Measurements from ENCODE around the gene WBP1. TPM values are rescaled to one million over a fixed set of nuclear protein-coding genes. Genes with fewer than 3 reads are reported as not detected.

WBP1 gene
- total and polyA plus RNA-seq, 10 of the 15 experiments (the other 5 are each of a cell fraction or from before 2014, with no cell fraction given) = 4.2 to 76.8 (median 43.8) TPM

DNA sequence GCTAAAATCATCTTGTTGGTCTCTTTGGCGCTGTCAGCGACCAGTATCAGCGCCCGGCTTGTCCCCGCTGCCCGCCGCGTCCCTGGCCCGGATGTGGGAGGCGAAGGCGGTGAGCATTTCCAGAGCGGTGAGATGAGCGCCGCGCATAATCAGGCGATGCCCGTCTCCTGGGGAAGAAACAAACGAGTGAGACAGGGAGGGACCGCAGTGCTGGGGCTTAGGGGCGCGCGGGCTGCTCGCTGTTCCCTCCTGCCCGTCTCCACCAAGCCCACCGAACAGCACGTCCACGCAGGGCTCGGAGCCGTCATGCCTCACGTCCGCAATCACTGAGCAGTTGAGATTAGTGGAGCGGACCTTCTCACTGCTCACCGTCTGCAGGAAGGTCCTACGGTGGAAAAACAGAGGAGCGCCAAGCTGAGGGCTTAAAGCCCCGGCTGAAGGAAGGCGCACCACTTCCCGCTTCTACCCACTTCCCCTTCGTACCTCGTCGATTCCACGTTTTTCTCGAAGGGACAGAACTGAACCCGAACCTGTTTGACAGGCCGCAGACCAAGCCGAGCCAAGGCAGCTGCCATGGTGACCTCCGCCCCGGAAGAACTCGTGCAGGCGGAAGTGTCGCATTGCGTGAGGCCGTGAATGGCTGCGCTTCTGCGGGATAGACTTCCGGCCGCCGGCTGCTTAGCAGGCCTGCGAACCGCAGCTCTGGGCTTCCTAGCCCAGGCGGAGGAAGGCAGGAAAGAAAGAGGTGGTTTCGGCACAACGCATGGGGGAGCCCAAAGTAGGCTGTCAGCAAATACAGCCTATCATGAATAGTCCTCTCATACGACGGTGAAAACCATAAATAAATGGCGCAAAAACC, 14.1 kb downstream of the WBP1 start, which contains the start of gene MRPL53 (continued):
- TF ChIP-seq, protein P1, sequence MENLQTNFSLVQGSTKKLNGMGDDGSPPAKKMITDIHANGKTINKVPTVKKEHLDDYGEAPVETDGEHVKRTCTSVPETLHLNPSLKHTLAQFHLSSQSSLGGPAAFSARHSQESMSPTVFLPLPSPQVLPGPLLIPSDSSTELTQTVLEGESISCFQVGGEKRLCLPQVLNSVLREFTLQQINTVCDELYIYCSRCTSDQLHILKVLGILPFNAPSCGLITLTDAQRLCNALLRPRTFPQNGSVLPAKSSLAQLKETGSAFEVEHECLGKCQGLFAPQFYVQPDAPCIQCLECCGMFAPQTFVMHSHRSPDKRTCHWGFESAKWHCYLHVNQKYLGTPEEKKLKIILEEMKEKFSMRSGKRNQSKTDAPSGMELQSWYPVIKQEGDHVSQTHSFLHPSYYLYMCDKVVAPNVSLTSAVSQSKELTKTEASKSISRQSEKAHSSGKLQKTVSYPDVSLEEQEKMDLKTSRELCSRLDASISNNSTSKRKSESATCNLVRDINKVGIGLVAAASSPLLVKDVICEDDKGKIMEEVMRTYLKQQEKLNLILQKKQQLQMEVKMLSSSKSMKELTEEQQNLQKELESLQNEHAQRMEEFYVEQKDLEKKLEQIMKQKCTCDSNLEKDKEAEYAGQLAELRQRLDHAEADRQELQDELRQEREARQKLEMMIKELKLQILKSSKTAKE (IDR thresholded peaks at IDR 0.05; ENCODE audit: low read depth, poor library complexity, severe bottlenecking) = peak; percentile 13
- TF ChIP-seq CHD2 (IDR thresholded peaks at IDR 0.05; ENCODE audit: borderline replicate concordance, low read depth, low read length) (peak; percentile 82), SP1 (IDR thresholded peaks at IDR 0.05; ENCODE audit: low read depth, low read length) (peak; percentile 35), CHD4 (IDR thresholded peaks at IDR 0.05) (no peak), IKZF1 (conservative IDR thresholded peaks at IDR 0.05) (peak; percentile 89), CREB1 (IDR thresholded peaks at IDR 0.05; ENCODE audit: low read depth) (peak; percentile 90), ZZZ3 (IDR thresholded peaks at IDR 0.05; ENCODE audit: control insufficient read depth, insufficient read length, low read depth) (no peak), TCF3 (IDR thresholded peaks at IDR 0.05; ENCODE audit: borderline replicate concordance, insufficient read depth, low read depth, low read length) (peak; percentile 82; the same call in 1 of the 2 replicates), YY1 (IDR thresholded peaks at IDR 0.05; ENCODE audit: low read depth, low read length) (peak; percentile 97), TARDBP (IDR thresholded peaks at IDR 0.05; ENCODE audit: borderline replicate concordance) (peak; percentile 70), SRF (IDR thresholded peaks at IDR 0.05; ENCODE audit: low read depth in 2 of 2, low read length in 2 of 2) (0 out of 4 replicates have a peak, but pooled peaks of 1 of the 2 experiments have one; percentile 56), ETV6 (conservative IDR thresholded peaks at IDR 0.05 in 1 of 2, IDR thresholded peaks at IDR 0.05 in 1 of 2; ENCODE audit: borderline replicate concordance in 1 of 2, low read depth in 1 of 2) (peak in 1 of 2 experiments; percentile 43; a peak in 1 of 4 replicates), RUNX3 (IDR thresholded peaks at IDR 0.05; ENCODE audit: low read length) (peak; percentile 95), SMARCA5 (IDR thresholded peaks at IDR 0.05) (no peak)
- TF ChIP-seq, protein P2, sequence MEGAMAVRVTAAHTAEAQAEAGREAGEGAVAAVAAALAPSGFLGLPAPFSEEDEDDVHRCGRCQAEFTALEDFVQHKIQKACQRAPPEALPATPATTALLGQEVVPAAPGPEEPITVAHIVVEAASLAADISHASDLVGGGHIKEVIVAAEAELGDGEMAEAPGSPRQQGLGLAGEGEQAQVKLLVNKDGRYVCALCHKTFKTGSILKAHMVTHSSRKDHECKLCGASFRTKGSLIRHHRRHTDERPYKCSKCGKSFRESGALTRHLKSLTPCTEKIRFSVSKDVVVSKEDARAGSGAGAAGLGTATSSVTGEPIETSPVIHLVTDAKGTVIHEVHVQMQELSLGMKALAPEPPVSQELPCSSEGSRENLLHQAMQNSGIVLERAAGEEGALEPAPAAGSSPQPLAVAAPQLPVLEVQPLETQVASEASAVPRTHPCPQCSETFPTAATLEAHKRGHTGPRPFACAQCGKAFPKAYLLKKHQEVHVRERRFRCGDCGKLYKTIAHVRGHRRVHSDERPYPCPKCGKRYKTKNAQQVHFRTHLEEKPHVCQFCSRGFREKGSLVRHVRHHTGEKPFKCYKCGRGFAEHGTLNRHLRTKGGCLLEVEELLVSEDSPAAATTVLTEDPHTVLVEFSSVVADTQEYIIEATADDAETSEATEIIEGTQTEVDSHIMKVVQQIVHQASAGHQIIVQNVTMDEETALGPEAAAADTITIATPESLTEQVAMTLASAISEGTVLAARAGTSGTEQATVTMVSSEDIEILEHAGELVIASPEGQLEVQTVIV (IDR thresholded peaks at IDR 0.05; ENCODE audit: borderline replicate concordance, partially characterized antibody) = peak; percentile 91
- TF ChIP-seq, protein P3, sequence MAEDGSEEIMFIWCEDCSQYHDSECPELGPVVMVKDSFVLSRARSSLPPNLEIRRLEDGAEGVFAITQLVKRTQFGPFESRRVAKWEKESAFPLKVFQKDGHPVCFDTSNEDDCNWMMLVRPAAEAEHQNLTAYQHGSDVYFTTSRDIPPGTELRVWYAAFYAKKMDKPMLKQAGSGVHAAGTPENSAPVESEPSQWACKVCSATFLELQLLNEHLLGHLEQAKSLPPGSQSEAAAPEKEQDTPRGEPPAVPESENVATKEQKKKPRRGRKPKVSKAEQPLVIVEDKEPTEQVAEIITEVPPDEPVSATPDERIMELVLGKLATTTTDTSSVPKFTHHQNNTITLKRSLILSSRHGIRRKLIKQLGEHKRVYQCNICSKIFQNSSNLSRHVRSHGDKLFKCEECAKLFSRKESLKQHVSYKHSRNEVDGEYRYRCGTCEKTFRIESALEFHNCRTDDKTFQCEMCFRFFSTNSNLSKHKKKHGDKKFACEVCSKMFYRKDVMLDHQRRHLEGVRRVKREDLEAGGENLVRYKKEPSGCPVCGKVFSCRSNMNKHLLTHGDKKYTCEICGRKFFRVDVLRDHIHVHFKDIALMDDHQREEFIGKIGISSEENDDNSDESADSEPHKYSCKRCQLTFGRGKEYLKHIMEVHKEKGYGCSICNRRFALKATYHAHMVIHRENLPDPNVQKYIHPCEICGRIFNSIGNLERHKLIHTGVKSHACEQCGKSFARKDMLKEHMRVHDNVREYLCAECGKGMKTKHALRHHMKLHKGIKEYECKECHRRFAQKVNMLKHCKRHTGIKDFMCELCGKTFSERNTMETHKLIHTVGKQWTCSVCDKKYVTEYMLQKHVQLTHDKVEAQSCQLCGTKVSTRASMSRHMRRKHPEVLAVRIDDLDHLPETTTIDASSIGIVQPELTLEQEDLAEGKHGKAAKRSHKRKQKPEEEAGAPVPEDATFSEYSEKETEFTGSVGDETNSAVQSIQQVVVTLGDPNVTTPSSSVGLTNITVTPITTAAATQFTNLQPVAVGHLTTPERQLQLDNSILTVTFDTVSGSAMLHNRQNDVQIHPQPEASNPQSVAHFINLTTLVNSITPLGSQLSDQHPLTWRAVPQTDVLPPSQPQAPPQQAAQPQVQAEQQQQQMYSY (CRISPR knock-in tag; IDR thresholded peaks at IDR 0.05) = no peak
- TF ChIP-seq, protein P4, sequence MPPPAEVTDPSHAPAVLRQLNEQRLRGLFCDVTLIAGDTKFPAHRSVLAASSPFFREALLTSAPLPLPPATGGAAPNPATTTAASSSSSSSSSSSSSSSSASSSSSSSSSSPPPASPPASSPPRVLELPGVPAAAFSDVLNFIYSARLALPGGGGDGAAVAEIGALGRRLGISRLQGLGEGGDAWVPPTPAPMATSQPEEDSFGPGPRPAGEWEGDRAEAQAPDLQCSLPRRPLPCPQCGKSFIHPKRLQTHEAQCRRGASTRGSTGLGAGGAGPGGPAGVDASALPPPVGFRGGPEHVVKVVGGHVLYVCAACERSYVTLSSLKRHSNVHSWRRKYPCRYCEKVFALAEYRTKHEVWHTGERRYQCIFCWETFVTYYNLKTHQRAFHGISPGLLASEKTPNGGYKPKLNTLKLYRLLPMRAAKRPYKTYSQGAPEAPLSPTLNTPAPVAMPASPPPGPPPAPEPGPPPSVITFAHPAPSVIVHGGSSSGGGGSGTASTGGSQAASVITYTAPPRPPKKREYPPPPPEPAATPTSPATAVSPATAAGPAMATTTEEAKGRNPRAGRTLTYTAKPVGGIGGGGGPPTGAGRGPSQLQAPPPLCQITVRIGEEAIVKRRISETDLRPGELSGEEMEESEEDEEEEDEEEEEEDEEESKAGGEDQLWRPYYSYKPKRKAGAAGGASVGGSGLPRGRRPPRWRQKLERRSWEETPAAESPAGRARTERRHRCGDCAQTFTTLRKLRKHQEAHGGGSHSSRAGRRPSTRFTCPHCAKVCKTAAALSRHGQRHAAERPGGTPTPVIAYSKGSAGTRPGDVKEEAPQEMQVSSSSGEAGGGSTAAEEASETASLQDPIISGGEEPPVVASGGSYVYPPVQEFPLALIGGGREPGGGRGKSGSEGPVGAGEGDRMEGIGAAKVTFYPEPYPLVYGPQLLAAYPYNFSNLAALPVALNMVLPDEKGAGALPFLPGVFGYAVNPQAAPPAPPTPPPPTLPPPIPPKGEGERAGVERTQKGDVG (CRISPR knock-in tag; IDR thresholded peaks at IDR 0.05) = no peak
